ENCODE data around the gene IGF2R.

IGF2R gene

GRCh38 chr6:159929819-159930218 lies 39.1 kb upstream of the IGF2R start:
- Histone ChIP-seq H3K9ac (ENCODE audit: low read length) (peak overlapping the region; percentile 18; the same call in 1 of the 2 replicates), H3K4me2 (ENCODE audit: low read length) (peak overlapping the region; percentile 74), H3K9me3 (ENCODE audit: insufficient read depth, low read length) (no peaks in the 10 kb centered on the region), H4K20me1 (ENCODE audit: insufficient read depth, low read length) (no peaks in the 10 kb centered on the region), H3K36me3 (replicated peaks; ENCODE audit: low read depth, low read length) (no peaks in the 10 kb centered on the region), H3K27me3 (ENCODE audit: low read depth, low read length) (no peaks in the 10 kb centered on the region), H3K27ac (ENCODE audit: low read length) (peak overlapping the region; percentile 77), H3K4me1 (ENCODE audit: low read length) (peaks cover 37% of the 10 kb centered on the region), H3K79me2 (ENCODE audit: low read length) (no peaks in the 10 kb centered on the region), H3K4me3 (ENCODE audit: low read length) (peak overlapping the region; percentile 14), H2AFZ (ENCODE audit: low read depth, low read length) (peak overlapping the region; percentile 56)
- no peak for TF ChIP-seq EZH2phosphoT487 (IDR thresholded peaks at IDR 0.05; ENCODE audit: low read depth)
- no peak for TF ChIP-seq CTCF (IDR thresholded peaks at IDR 0.05; ENCODE audit: low read depth, low read length)

- peaks cover 37% of the 10 kb centered on the region for H3K4me1 ChIP-seq (ENCODE audit: low read length)
- TF ChIP-seq EZH2phosphoT487 (IDR thresholded peaks at IDR 0.05; ENCODE audit: low read depth) (no peak), CTCF (IDR thresholded peaks at IDR 0.05; ENCODE audit: low read depth, low read length) (no peak)
- peak overlapping the region; percentile 74 for H3K4me2 ChIP-seq (ENCODE audit: low read length)
- no peaks in the 10 kb centered on the region for H3K9me3 ChIP-seq (ENCODE audit: insufficient read depth, low read length)
- H3K27ac ChIP-seq (ENCODE audit: low read length), result peak overlapping the region; percentile 77
- peak overlapping the region; percentile 41 for H3K4me3 ChIP-seq (ENCODE audit: low read length)
- H2AFZ ChIP-seq (ENCODE audit: low read depth, low read length), result no peak overlapping the region
- H3K9ac ChIP-seq (ENCODE audit: low read length), result peak overlapping the region; percentile 14; the same call in 1 of the 2 replicates
- no peaks in the 10 kb centered on the region for H4K20me1 ChIP-seq (ENCODE audit: insufficient read depth, low read length)
- no peaks in the 10 kb centered on the region for H3K79me2 ChIP-seq (ENCODE audit: low read length)
- H3K36me3 ChIP-seq (replicated peaks; ENCODE audit: low read depth, low read length), result peaks cover 3% of the 10 kb centered on the region
- no peaks in the 10 kb centered on the region for H3K27me3 ChIP-seq (ENCODE audit: low read depth, low read length)
Measured at GRCh38 chr6:159931112-159931511, 37.8 kb upstream of the IGF2R start.

- H3K27ac ChIP-seq (ENCODE audit: low read length), result peak overlapping the region; percentile 77
- H3K4me2 ChIP-seq (ENCODE audit: low read length), result peak overlapping the region; percentile 74
- no peaks in the 10 kb centered on the region for H4K20me1 ChIP-seq (ENCODE audit: insufficient read depth, low read length)
- no peaks in the 10 kb centered on the region for H3K9me3 ChIP-seq (ENCODE audit: insufficient read depth, low read length)
- H3K27me3 ChIP-seq (ENCODE audit: low read depth, low read length), result no peaks in the 10 kb centered on the region
- H3K4me1 ChIP-seq (ENCODE audit: low read length), result peaks cover 37% of the 10 kb centered on the region
- H3K36me3 ChIP-seq (replicated peaks; ENCODE audit: low read depth, low read length), result peaks cover 3% of the 10 kb centered on the region
- H3K9ac ChIP-seq (ENCODE audit: low read length), result peak overlapping the region; percentile 15; the same call in 1 of the 2 replicates
- H2AFZ ChIP-seq (ENCODE audit: low read depth, low read length), result no peak overlapping the region
- H3K4me3 ChIP-seq (ENCODE audit: low read length), result peak overlapping the region; percentile 67
- no peak for TF ChIP-seq EZH2phosphoT487 (IDR thresholded peaks at IDR 0.05; ENCODE audit: low read depth)
- TF ChIP-seq CTCF (IDR thresholded peaks at IDR 0.05; ENCODE audit: low read depth, low read length), result no peak
- no peaks in the 10 kb centered on the region for H3K79me2 ChIP-seq (ENCODE audit: low read length)
Measured at GRCh38 chr6:159931846-159932245, 37.0 kb upstream of the IGF2R start.

- Histone ChIP-seq H3K9me3 (ENCODE audit: insufficient read depth, low read length) (no peaks in the 10 kb centered on the region), H3K27me3 (ENCODE audit: low read depth, low read length) (no peaks in the 10 kb centered on the region), H3K4me3 (ENCODE audit: low read length) (no peak overlapping the region), H4K20me1 (ENCODE audit: insufficient read depth, low read length) (no peaks in the 10 kb centered on the region), H3K4me1 (ENCODE audit: low read length) (peaks cover 37% of the 10 kb centered on the region), H3K36me3 (replicated peaks; ENCODE audit: low read depth, low read length) (peaks cover 3% of the 10 kb centered on the region), H3K79me2 (ENCODE audit: low read length) (no peaks in the 10 kb centered on the region), H3K9ac (ENCODE audit: low read length) (no peak overlapping the region), H2AFZ (ENCODE audit: low read depth, low read length) (no peak overlapping the region), H3K27ac (ENCODE audit: low read length) (no peak overlapping the region), H3K4me2 (ENCODE audit: low read length) (no peak overlapping the region)
- no peak for TF ChIP-seq EZH2phosphoT487 (IDR thresholded peaks at IDR 0.05; ENCODE audit: low read depth)
- TF ChIP-seq CTCF (IDR thresholded peaks at IDR 0.05; ENCODE audit: low read depth, low read length), result no peak
Measured at GRCh38 chr6:159933077-159933476, 35.8 kb upstream of the IGF2R start.
